COLO668 (cell line): ENCODE data around the gene STUM.
"Not testable (repeated sequence)": the region's sequence is repeated elsewhere in the genome, so short reads cannot be mapped to it uniquely, and the experiment has no call there.

Experiments used
- DNase-seq: peaks from one replicate; lab custom pipeline; 2025; ENCODE audit not compliant: unreplicated experiment; lab: John Stamatoyannopoulos, UW

Gene STUM

DNA sequence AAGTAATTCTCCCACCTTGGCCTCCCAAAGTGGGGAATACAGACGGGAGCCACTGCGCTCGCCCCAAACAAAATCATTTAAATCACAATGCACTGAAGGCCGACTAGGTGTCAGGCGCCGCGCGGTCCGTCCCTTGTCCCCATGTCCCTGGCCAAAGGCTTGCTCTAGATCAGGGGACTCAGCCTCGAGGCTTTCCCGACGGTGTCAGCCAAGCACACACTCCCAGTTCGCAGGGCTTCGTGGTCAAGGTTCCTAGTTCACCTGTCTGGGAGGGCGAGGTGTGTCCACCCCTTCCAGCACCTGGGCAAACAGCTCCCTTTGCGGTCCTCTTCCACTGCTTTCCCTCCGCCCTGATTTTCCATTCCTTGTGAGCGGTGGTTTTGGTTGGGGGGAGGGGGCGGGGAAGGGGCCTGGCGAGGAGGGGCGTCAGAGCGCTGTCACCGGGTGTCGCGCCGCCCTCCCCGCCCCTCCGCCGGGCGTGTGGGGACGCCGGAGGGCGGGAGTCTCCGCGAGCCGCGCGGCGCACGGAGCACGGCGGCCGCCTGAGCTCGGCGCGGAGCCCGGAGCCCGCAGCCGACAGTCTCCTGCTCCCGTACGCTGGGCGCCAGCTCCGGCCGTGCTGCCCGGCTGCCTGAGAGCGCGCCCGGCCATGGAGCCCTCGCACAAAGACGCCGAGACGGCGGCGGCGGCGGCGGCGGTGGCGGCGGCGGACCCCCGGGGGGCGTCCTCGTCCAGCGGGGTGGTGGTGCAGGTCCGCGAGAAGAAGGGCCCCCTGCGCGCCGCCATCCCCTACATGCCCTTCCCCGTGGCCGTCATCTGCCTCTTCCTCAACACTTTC, at the start of gene STUM:
Gene STUM, plus strand, starts transcription at position 509 of the 838 bp plus-strand sequence. Its CDS starts 141 bp downstream, at position 650.
- peak; percentile 91 for DNase-seq

DNA sequence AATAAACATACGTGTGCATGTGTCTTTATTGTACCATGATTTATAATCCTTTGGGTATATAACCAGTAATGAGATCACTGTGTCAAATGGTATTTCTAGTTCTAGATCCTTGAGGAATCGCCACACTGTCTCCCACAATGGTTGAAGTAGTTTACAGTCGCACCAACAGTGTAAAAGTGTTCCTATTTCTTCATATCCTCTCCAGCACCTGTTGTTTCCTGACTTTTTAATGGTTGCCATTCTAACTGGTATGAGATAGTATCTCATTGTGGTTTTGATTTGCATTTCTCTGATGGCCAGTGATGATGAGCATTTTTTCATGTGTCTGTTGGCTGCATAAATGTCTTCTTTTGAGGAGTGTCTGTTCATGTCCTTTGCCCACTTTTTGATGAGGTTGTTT, 48.9 kb upstream of the STUM start:
- DNase-seq: not testable (repeated sequence)

DNA sequence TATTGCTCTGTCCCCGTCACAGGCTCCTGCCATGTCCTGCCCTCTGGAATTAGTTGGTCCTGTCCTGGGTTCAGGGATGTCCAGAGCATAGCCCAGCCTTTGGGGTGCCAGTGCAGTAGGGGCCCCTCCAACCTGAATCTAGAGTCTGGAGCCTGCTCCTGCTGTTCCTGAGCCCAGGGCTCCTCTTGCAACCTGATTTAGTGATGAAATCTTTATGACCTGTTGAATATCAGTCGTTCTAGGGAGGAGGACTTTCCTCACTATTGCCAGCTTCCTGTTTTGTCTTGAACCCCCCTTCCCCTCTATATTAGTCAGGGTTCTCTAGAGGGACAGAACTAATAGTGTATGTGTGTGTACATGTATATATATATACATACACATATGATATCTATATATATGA, 42.5 kb upstream of the STUM start:
- no peak for DNase-seq

GRCh38 chr1:226506921-226507320, 41.6 kb upstream of the STUM start:
- DNase-seq: no peak

GRCh38 chr1:226510453-226510852, 38.1 kb upstream of the STUM start:
- DNase-seq: no peak

DNA sequence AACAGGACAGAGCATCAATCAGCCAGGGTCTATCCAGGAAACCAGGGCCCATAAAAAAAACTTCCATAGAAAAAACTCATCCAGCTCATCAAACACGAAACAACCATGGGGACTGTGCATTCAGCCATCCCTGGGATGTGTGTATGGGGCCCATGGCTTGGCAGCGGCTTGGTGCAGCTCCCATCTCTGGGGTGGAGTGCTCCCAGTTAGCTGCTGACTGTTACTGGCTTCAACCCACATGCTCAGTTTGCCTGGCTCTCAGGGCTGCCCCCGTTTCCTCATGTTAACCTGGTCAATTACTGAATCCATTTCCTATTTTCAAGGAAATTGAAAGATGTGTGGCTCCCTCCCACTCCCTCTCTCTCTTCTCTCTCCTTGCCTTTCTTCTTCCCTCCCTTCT, 37.3 kb upstream of the STUM start:
- no peak for DNase-seq

GRCh38 chr1:226512076-226512728, 36.4 kb upstream of the STUM start:
- DNase-seq: no peak

- DNase-seq: no peak
Measured at GRCh38 chr1:226518375-226518774, 30.2 kb upstream of the STUM start.

- DNase-seq: no peak
Measured at GRCh38 chr1:226519135-226519534, 29.4 kb upstream of the STUM start.

DNA sequence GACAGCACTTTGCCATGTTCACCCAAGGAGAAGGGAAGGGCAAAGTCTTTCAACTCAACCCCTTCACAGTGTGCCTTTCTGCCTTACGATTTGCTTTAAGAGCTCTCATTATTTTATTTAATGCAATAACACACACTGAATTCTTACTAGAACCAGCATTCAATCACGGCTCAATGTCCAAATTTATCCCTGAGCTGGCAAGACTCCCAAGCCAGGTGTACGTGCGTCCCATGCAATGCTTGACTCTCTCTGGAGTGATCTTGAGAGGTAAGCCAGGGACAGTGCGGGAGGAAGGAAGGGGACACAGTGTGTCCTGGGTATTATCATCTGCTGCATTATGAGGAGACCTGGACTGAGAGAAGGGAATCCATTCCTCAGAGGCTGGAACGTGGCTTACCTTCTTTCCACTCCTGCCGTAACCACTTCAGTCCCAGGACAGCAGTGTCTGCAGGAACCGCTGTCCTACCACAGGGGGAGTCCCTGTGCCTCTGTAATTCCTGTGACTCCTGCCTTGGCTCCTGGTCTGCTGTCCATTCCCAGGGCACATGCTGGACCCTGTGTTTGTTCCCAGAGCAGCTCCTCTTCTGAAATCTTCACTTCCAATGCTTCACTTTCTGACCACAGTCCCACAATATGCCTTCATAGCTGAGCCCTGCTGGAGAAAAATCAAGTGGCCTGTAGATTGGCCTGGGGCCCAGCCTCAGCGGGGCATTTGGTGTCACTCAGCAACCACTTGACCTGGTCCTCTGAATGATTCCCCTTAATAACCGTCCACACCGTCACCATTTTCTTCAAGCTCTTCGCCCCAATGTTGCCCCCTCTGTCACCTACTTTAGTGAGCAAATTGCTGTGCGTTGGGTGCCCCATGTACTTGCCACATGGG, 28.6 kb upstream of the STUM start:
- no peak for DNase-seq

- DNase-seq: no peak
Measured at GRCh38 chr1:226520640-226521355, 27.8 kb upstream of the STUM start.

GRCh38 chr1:226523646-226524406, 24.7 kb upstream of the STUM start:
- DNase-seq: no peak

DNA sequence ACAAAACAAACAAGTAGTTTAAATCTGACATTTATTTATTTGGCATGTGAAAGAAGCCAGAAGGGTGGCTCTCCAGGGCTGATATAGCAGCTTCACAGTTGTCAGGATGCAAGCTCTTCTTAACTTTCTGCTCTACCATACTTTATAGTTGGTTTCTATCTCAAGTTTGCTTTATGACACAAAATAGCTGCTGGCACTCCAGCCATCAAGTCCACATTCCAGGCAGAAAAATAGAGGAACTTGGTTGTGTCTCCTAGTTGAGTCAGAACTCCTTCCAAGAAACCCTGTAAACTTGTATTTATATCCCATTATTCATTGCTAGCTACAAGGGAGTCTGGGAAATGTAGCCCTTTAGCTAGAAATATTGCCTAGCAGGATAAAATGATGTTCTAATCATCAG, 24.0 kb upstream of the STUM start:
- no peak for DNase-seq

DNA sequence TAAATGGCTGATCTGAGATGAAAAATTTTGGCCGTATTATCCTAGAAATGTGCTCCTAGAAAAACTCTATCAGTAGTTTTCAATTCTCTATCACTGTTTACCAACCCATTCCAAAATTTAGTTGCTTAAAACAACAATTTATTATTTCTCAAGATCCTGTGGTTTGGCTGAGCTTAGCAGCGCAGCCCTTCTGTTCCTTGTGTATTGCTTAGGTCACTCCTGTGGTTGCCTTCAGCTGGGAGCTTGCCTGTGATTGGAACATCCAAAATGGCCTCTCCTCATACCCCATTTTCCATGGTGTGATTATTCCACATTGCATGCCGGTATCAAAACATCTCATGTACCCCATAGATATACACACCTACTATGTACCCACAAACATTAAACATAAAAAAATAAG, 22.8 kb upstream of the STUM start:
- DNase-seq: no peak

GRCh38 chr1:226526801-226527595, 21.6 kb upstream of the STUM start:
- peak; percentile 37 for DNase-seq

DNA sequence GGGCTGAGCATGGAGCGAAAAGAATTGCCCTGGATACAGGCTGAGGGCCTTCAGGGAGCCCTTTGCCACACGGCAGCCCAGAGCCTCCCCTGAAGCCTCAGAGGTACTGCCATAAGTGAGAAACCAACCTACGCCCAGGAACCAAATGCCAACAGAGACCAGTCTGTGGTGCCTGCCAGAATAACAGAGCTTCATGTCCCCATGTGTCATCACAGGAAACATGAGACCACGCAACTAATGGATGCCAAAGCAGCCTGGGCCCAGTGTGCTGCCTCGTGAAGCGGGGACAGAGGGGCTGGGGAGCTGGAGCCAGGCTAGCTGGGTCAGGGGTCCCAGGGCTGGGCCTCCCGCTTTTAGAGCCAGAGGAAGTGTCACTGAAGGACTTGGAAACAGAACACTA, 18.7 kb upstream of the STUM start:
- no peak for DNase-seq

GRCh38 chr1:226530591-226530990, 18.0 kb upstream of the STUM start:
- no peak for DNase-seq

GRCh38 chr1:226531360-226532093, 17.0 kb upstream of the STUM start:
- DNase-seq: no peak

DNA sequence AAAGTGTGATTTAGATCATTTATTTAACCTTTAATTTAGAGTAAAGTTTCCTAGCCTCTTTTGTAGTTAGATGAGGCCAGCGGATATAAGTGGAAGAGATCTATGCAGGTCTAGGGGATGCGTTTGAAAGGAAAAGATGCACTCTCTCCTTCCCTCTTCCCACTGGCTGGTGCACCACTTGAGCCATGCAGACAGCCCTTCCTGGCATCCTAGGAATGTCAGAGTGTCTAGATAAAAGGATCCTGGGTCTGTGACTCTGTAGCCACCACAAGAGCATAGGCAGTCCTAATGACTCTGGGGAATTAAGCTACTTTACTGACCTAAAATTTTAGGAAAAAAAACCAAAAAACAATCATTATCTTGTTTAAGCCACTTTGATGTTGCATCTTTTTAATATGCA, 16.0 kb upstream of the STUM start:
- DNase-seq: no peak
